Measurements from ENCODE around the gene ATXN2L. TPM values are rescaled to one million over a fixed set of nuclear protein-coding genes. Genes with fewer than 3 reads are reported as not detected.

ATXN2L gene
- total RNA-seq, 2 donors from 2014 or later = 79.9 to 84.3 TPM

- peaks cover 8 to 14% of the 10 kb centered on the region in 2 donors for H3K4me1 ChIP-seq (ENCODE audit: control insufficient read depth in 1 of 2, low read depth in 2 of 2)
- H3K27me3 ChIP-seq (replicated peaks; ENCODE audit: insufficient read depth) = no peaks in the 10 kb centered on the region
- TF ChIP-seq CTCF (IDR thresholded peaks at IDR 0.05) = no peak
- DNase-seq (ENCODE audit: low spot score) = no peak
- no peak overlapping the region for H3K4me3 ChIP-seq
- H3K27ac ChIP-seq = no peak overlapping the region
- no peak for ATAC-seq (ENCODE audit: insufficient number of reproducible peaks, low FRiP score, low read depth)
- H3K9me3 ChIP-seq = no peaks in the 10 kb centered on the region
- no peaks in the 10 kb centered on the region for H3K36me3 ChIP-seq
Measured at GRCh38 chr16:28882551-28883160, 59.9 kb downstream of the ATXN2L start.

DNA sequence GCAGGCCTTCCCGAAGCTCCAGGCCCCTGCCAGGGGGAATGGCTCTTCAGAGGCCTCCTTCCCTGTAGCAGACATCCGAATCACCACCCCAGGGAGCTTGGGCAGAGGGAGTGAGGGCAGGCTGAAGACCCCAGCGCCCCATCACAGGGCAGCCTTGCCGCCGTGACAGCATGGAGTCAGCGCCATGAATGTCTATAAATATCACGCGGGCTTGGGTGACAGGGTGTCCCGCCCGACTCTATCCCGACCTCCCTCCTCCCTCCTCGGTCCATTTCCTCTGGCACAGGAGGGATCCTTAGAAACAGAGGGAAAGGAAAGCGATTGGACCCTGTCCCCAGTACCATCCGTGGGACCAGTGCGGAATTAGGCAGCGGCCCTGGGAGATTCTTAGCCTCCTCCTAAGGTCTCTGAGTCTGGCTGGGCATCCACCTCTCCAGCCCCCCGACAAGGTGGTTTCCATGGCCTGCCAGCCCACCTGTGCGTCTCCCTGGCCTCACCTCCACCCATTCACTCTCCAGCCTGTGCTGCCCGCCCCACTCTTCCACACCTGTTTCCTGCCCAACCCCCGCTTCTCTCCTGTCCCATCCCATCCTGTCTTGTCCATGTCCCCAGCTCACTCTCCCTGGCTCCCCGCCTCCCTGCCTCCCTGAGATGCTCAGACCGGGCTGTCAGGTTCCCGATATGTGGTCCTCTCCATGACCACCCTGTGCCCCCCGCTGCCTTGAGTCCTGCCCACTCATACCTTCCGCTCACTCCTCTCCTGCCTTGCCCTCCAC lies 60.6 kb downstream of the ATXN2L start:
- no peaks in the 10 kb centered on the region for H3K36me3 ChIP-seq
- ATAC-seq (ENCODE audit: insufficient number of reproducible peaks, low FRiP score, low read depth) (no peak), DNase-seq (ENCODE audit: low spot score) (no peak)
- H3K27ac ChIP-seq = no peak overlapping the region
- no peaks in the 10 kb centered on the region for H3K27me3 ChIP-seq (replicated peaks; ENCODE audit: insufficient read depth)
- H3K9me3 ChIP-seq = no peaks in the 10 kb centered on the region
- H3K4me3 ChIP-seq = no peak overlapping the region
- no peak for TF ChIP-seq CTCF (IDR thresholded peaks at IDR 0.05)
- peaks cover 8 to 14% of the 10 kb centered on the region in 2 donors for H3K4me1 ChIP-seq (ENCODE audit: control insufficient read depth in 1 of 2, low read depth in 2 of 2)

- Histone ChIP-seq H3K36me3 (no peaks in the 10 kb centered on the region), H3K27me3 (replicated peaks; ENCODE audit: insufficient read depth) (no peaks in the 10 kb centered on the region), H3K9me3 (no peaks in the 10 kb centered on the region), H3K4me1 (ENCODE audit: control insufficient read depth in 1 of 2, low read depth in 2 of 2) (peaks cover 8 to 11% of the 10 kb centered on the region in 2 donors), H3K4me3 (no peak overlapping the region), H3K27ac (no peak overlapping the region)
- no peak for ATAC-seq (ENCODE audit: insufficient number of reproducible peaks, low FRiP score, low read depth)
- TF ChIP-seq CTCF (IDR thresholded peaks at IDR 0.05) = no peak
- DNase-seq (ENCODE audit: low spot score) = no peak
Measured at GRCh38 chr16:28884045-28884444, 61.2 kb downstream of the ATXN2L start.

Other genes starting within 250 kb of the ATXN2L start
- not detected for gene SULT1A2, start 225.9 kb upstream of the ATXN2L start, total RNA-seq
- 10 to 100 TPM in 1 of 2 donors, 1 to 10 TPM in 1; 7.0 to 27.2 TPM for gene SULT1A1, start 213.0 kb upstream of the ATXN2L start, total RNA-seq
- gene NPIPB8, start 184.9 kb upstream of the ATXN2L start, total RNA-seq = not detected
- 100 to 1,000 TPM; 167 to 206 TPM for gene EIF3C, start 111.5 kb upstream of the ATXN2L start, total RNA-seq
- gene NPIPB9, start 71.2 kb upstream of the ATXN2L start, total RNA-seq = 1 to 10 TPM; 3.0 to 8.4 TPM
- 10 to 100 TPM; 48.9 to 50.2 TPM for gene TUFM, start 23.3 kb downstream of the ATXN2L start, total RNA-seq
- gene SH2B1, start 40.8 kb downstream of the ATXN2L start, total RNA-seq = 10 to 100 TPM; 32.5 to 45.1 TPM
- under 1 TPM; 0.41 to 0.42 TPM for gene ATP2A1, start 55.5 kb downstream of the ATXN2L start, total RNA-seq
- 10 to 100 TPM; 18.3 to 62.0 TPM for gene RABEP2, start 102.2 kb downstream of the ATXN2L start, total RNA-seq
- not detected for gene CD19, start 109.0 kb downstream of the ATXN2L start, total RNA-seq
- 10 to 100 TPM; 38.4 to 45.5 TPM for gene NFATC2IP, start 127.9 kb downstream of the ATXN2L start, total RNA-seq
- 10 to 100 TPM; 21.9 to 36.6 TPM for gene SPNS1, start 151.8 kb downstream of the ATXN2L start, total RNA-seq
- 10 to 100 TPM; 15.3 to 28.6 TPM for gene LAT, start 162.1 kb downstream of the ATXN2L start, total RNA-seq